ENCODE data around the gene RASGRP1.

The RASGRP1 gene

DNA sequence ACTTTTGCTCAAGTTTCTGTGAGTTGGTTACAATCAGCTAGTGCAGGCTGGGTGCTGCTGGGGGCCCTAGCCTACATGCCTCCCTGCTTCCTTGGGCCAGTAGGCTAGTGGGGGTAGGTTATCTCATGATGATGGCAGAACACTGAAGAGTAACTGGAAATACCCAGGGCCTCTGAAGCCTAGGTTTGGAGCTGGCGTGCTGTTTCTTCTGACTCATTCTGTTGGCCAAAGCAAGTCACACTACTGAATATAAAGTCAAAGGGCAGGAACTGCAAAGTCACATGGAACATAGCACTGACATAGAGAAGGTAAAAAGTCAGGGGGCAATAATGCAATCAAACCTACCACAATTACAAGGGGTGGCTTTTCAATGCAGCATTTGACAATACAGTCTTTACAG lies 34.5 kb downstream of the RASGRP1 start:
- TF ChIP-seq, protein P1, sequence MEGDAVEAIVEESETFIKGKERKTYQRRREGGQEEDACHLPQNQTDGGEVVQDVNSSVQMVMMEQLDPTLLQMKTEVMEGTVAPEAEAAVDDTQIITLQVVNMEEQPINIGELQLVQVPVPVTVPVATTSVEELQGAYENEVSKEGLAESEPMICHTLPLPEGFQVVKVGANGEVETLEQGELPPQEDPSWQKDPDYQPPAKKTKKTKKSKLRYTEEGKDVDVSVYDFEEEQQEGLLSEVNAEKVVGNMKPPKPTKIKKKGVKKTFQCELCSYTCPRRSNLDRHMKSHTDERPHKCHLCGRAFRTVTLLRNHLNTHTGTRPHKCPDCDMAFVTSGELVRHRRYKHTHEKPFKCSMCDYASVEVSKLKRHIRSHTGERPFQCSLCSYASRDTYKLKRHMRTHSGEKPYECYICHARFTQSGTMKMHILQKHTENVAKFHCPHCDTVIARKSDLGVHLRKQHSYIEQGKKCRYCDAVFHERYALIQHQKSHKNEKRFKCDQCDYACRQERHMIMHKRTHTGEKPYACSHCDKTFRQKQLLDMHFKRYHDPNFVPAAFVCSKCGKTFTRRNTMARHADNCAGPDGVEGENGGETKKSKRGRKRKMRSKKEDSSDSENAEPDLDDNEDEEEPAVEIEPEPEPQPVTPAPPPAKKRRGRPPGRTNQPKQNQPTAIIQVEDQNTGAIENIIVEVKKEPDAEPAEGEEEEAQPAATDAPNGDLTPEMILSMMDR (conservative IDR thresholded peaks at IDR 0.05; ENCODE audit: low read length): no peak
- DNase-seq (ENCODE audit: low read depth): no peak
- no peak overlapping the region for H3K4me3 ChIP-seq (ENCODE audit: low read length)

DNA sequence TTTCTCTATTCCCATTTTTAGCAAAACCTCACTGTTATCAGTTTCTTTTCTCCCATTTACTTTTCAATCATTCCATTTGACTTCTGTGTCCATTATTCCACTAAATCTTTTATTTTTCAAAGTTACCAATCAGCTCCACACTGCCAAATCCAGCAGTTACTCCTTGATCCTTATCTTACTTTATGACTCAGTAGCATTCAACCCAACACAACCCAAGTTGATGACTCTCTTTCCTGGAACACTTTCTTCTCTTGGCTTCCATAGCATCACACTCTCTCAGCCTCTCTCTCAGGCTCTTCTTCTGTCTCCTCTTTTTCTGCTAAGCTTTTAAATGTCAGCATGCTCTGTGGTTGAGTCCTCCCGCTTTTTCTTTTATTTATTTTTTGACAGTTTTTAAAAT lies 36.3 kb downstream of the RASGRP1 start:
- TF ChIP-seq, protein P1 (conservative IDR thresholded peaks at IDR 0.05; ENCODE audit: low read length): no peak
- DNase-seq (ENCODE audit: low read depth): peak; percentile 47
- H3K4me3 ChIP-seq (ENCODE audit: low read length): no peak overlapping the region

DNA sequence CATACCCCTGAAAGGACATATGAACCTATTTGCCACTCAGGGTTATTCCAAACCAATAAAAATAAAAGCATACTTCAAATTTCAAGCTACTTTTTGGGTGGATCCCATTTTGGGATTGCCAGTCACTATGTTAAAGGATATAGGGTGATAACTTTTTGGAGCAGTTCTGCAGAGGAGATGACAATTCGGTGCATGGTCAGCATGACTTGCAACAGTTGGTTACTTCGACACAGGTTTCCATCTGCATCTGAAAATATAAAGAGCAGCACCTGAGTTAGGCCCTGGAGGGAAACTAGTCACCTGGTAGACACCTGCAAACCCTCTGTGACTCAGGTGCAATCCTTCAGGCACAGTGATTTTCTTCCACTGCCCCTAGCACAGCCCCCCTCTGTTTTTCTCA lies 38.5 kb downstream of the RASGRP1 start:
- no peak for DNase-seq (ENCODE audit: low read depth)
- TF ChIP-seq, protein P1 (conservative IDR thresholded peaks at IDR 0.05; ENCODE audit: low read length): no peak
- no peak overlapping the region for H3K4me3 ChIP-seq (ENCODE audit: low read length)

DNA sequence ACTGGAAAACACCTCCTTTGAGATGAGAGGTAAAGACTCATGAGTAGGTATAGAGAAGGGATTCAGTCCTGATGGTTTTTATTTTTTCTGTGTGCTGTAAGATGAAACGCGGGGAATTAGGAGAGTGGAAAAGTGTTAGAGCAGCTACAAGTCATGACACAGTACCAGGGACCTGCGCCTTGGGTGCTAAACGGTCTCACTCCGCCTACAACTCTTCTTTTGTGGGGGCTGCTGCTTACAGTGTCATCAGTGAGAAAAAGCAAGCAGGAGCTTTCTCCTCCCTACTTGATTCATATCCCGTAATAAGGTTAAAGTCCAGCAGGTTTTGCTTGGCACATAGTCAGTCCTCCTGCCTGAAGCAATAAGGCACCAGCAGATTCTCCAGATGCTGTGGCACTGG lies 39.1 kb downstream of the RASGRP1 start:
- H3K4me3 ChIP-seq (ENCODE audit: low read length): no peak overlapping the region
- TF ChIP-seq, protein P1 (conservative IDR thresholded peaks at IDR 0.05; ENCODE audit: low read length): no peak
- DNase-seq (ENCODE audit: low read depth): no peak

DNA sequence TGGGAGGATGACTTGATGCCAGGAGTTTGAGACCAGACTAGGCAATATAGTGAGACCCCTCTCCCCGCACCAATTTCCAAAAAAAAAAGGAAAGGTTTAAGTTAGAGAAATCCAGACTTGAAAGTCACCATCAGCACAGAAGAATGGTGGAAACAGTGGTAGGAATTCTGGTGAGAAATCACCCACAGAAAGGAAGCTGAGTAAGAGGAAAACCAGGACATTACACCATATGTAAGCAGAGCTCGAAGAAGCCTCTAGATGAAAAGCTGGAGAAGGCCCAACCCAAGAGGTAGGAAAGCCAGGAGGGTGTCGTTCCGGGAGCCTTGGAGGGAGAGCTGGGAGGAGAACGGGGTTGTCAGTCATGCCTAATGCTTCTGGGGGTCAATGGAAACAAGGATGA lies 40.5 kb downstream of the RASGRP1 start:
- H3K4me3 ChIP-seq (ENCODE audit: low read length): no peak overlapping the region
- DNase-seq (ENCODE audit: low read depth): no peak
- TF ChIP-seq, protein P1 (conservative IDR thresholded peaks at IDR 0.05; ENCODE audit: low read length): no peak

DNA sequence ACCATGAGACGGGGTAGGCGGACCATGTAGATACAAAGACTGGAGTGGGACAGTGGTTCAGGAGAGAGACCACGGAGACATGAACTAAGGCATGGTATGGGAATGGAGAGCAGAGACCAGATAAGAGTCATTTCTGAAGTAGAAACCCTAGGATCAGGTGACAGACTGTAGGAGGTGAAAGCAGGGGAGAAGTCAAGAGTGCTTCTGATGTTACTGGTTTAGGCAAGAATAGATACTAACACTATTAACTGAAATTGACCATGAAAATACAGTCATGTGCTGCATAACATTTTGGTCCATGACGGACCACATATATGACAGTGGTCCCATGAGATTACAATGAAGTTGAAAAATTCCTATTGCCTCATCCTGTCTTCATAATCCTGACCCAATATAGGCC lies 41.7 kb downstream of the RASGRP1 start:
- TF ChIP-seq, protein P1 (conservative IDR thresholded peaks at IDR 0.05; ENCODE audit: low read length): no peak
- no peak overlapping the region for H3K4me3 ChIP-seq (ENCODE audit: low read length)
- DNase-seq (ENCODE audit: low read depth): no peak

DNA sequence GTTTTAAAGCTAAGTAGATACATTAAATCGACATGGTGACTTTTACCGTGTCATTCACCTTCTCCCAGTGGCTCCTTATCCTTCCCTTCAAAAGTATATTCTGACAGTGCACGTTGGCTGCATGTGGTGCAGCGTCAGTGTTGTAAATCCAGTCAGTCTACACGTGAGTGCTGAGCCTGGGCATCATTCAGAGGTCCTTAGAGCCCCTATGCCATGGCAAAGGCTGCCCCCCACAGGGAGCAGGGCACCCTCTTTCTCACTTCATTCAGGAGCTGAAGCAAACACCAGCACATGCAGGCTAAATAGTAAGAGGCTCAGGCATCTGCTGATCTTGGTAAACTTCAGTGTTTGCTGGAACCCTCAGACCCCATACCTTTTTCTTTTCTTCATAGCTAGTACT lies 43.3 kb downstream of the RASGRP1 start:
- H3K4me3 ChIP-seq (ENCODE audit: low read length): no peak overlapping the region
- no peak for DNase-seq (ENCODE audit: low read depth)
- TF ChIP-seq, protein P1 (conservative IDR thresholded peaks at IDR 0.05; ENCODE audit: low read length): no peak
